Stimulated activated CD4-positive, alpha-beta T cell treated with anti-CD3 and anti-CD28 coated beads, Interleukin-1b, Interleukin-23, amount 100 ng/mL, for 1 hour (primary cell): ENCODE data around the gene CCR1.
"Not testable (repeated sequence)": the region's sequence is repeated elsewhere in the genome, so short reads cannot be mapped to it uniquely, and the experiment has no call there.

Experiments
- DNase-seq, 2 donors: peaks; one replicate each; pipeline ENCODE4 v3.0.0-alpha.2; 2020; ENCODE audit warnings: low read depth in 2 of 2

The CCR1 gene

GRCh38 chr3:46212101-46212500 lies 4.0 kb upstream of the CCR1 start:
- DNase-seq: no peak

- no peak for DNase-seq
These were observed 1.8 kb upstream of the CCR1 start for GRCh38 chr3:46209746-46210470.

GRCh38 chr3:46209053-46209452 lies 940 bp upstream of the CCR1 start:
- DNase-seq: no peak

GRCh38 chr3:46207514-46207913 lies 599 bp downstream of the CCR1 start:
- not testable (repeated sequence) for DNase-seq

GRCh38 chr3:46206282-46207015 lies 1.7 kb downstream of the CCR1 start:
- no peak for DNase-seq

- DNase-seq: no peak
These were observed 2.7 kb downstream of the CCR1 start for GRCh38 chr3:46205286-46205960.

- no peak for DNase-seq
These were observed 4.4 kb downstream of the CCR1 start for GRCh38 chr3:46203681-46204080.

GRCh38 chr3:46202535-46202934 lies 5.6 kb downstream of the CCR1 start:
- no peak for DNase-seq

- DNase-seq: no peak
These were observed 7.3 kb downstream of the CCR1 start for GRCh38 chr3:46200790-46201189.

GRCh38 chr3:46200211-46200610 lies 7.9 kb downstream of the CCR1 start:
- no peak for DNase-seq

- DNase-seq: no peak
These were observed 11.7 kb downstream of the CCR1 start for GRCh38 chr3:46196261-46196957.

GRCh38 chr3:46194868-46195553 lies 13.1 kb downstream of the CCR1 start:
- DNase-seq: no peak

- DNase-seq: no peak
These were observed 14.7 kb downstream of the CCR1 start for GRCh38 chr3:46193436-46193835.

- no peak for DNase-seq
These were observed 15.2 kb downstream of the CCR1 start for GRCh38 chr3:46192939-46193338.

- no peak for DNase-seq
These were observed 16.4 kb downstream of the CCR1 start for GRCh38 chr3:46191730-46192129.

GRCh38 chr3:46188708-46189107 lies 19.4 kb downstream of the CCR1 start:
- no peak for DNase-seq

- no peak for DNase-seq
These were observed 20.2 kb downstream of the CCR1 start for GRCh38 chr3:46187876-46188275.

GRCh38 chr3:46187341-46187700 lies 20.8 kb downstream of the CCR1 start:
- no peak for DNase-seq

- no peak for DNase-seq
These were observed 21.4 kb downstream of the CCR1 start for GRCh38 chr3:46186471-46187340.

- no peak for DNase-seq
These were observed 23.6 kb downstream of the CCR1 start for GRCh38 chr3:46184469-46184868.

GRCh38 chr3:46183330-46183729 lies 24.8 kb downstream of the CCR1 start:
- no peak for DNase-seq
